CD14-positive monocyte (primary cell): ENCODE data around the gene FNDC10. TPM values are rescaled to one million over a fixed set of nuclear protein-coding genes. Genes with fewer than 3 reads are reported as not detected.

Experiments
- DNase-seq, 3 donors: peaks; one replicate each; pipeline ENCODE4 v3.0.0-alpha.2; 2011 to 2022
- H2AFZ ChIP-seq: 2 replicates; pipeline ENCODE4 v1.6.0; 2012; ENCODE audit warnings: mild to moderate bottlenecking, low read depth, low read length, inconsistent platforms; ENCODE audit not compliant: insufficient read depth, poor library complexity, severe bottlenecking
- H3K27ac ChIP-seq, 2 donors: 1 replicate in 1 of 2; 2 replicates in 1 of 2; pipeline ENCODE4 v1.5.1; 2012 to 2013; ENCODE audit warnings: low read length in 2 of 2, control low read depth in 1 of 2, inconsistent platforms in 1 of 2, low read depth in 1 of 2, mild to moderate bottlenecking in 1 of 2
- H3K27me3 ChIP-seq, 2 donors: one replicate each; pipeline versions ENCODE4 v1.6.0 to v1.6.1; 2011 to 2013; ENCODE audit warnings: low read length in 2 of 2; ENCODE audit not compliant: control insufficient read depth in 2 of 2, insufficient read depth in 2 of 2
- H3K36me3 ChIP-seq, 2 donors: replicated peaks in 1 of 2; 1 replicate in 1 of 2; 2 replicates in 1 of 2; pipeline versions ENCODE4 v1.5.1 to v1.6.1; 2012 to 2013; ENCODE audit warnings: low read length in 2 of 2, control low read depth in 1 of 2, inconsistent platforms in 1 of 2, mild to moderate bottlenecking in 1 of 2; ENCODE audit not compliant: insufficient read depth in 2 of 2, control insufficient read depth in 1 of 2
- H3K4me1 ChIP-seq, 2 donors: 1 replicate in 1 of 2; 2 replicates in 1 of 2; pipeline versions ENCODE4 v1.5.1 to v1.6.1; 2012 to 2013; ENCODE audit warnings: low read length in 2 of 2, control low read depth in 1 of 2, inconsistent platforms in 1 of 2, mild to moderate bottlenecking in 1 of 2, moderate library complexity in 1 of 2; ENCODE audit not compliant: insufficient read depth in 2 of 2, control insufficient read depth in 1 of 2
- H3K4me2 ChIP-seq: replicated peaks from 2 replicates; pipeline ENCODE3; 2012; ENCODE audit warnings: low read length, moderate library complexity, mild to moderate bottlenecking; ENCODE audit not compliant: poor library complexity, severe bottlenecking; ENCODE audit errors: extremely low read depth
- H3K4me3 ChIP-seq, 3 experiments: fragments of 200-600 bp in 1 of 3; sonication (generic) in 1 of 3; replicated peaks in 1 of 3; 1 replicate in 2 of 3; 2 replicates in 1 of 3; pipeline ENCODE4 v1.5.1; 2011 to 2013; ENCODE audit warnings: low read length in 3 of 3, mild to moderate bottlenecking in 3 of 3, control low read depth in 2 of 3, low read depth in 2 of 3, inconsistent platforms in 1 of 3, moderate library complexity in 1 of 3
- H3K79me2 ChIP-seq: 2 replicates; pipeline ENCODE4 v1.6.0; 2012; ENCODE audit warnings: mild to moderate bottlenecking, control low read depth, inconsistent platforms, low read length, moderate library complexity; ENCODE audit not compliant: insufficient read depth
- H3K9ac ChIP-seq: 2 replicates; pipeline ENCODE4 v1.6.0; 2017; ENCODE audit warnings: low read length, mild to moderate bottlenecking; ENCODE audit not compliant: insufficient read depth, poor library complexity, severe bottlenecking
- H3K9me3 ChIP-seq, 2 donors: replicated peaks in 1 of 2; 1 replicate in 1 of 2; 2 replicates in 1 of 2; pipeline versions ENCODE4 v1.5.1 to v1.6.1; 2012 to 2013; ENCODE audit warnings: low read length in 2 of 2, control low read depth in 1 of 2; ENCODE audit not compliant: control insufficient read depth in 1 of 2, insufficient read depth in 1 of 2
- H4K20me1 ChIP-seq: 2 replicates; pipeline ENCODE4 v1.6.0; 2012; ENCODE audit warnings: mild to moderate bottlenecking, low read length, control low read depth, moderate library complexity; ENCODE audit not compliant: insufficient read depth
- H3K27ac Mint-ChIP-seq, 7 donors: one replicate each; pipeline ENCODE4 v1.8.0; 2020; ENCODE audit warnings: mild to moderate bottlenecking in 7 of 7, mixed read lengths in 7 of 7, moderate library complexity in 6 of 7, inconsistent platforms in 2 of 7
- H3K27me3 Mint-ChIP-seq, 3 donors: one replicate each; pipeline ENCODE4 v1.8.0; 2021 to 2022; ENCODE audit warnings: low read depth in 3 of 3, mild to moderate bottlenecking in 3 of 3, mixed read lengths in 3 of 3, moderate library complexity in 3 of 3, inconsistent platforms in 1 of 3
- H3K36me3 Mint-ChIP-seq, 2 donors: one replicate each; pipeline ENCODE4 v1.8.0; 2020; ENCODE audit warnings: mixed read lengths in 2 of 2, inconsistent platforms in 1 of 2, mild to moderate bottlenecking in 1 of 2
- H3K4me1 Mint-ChIP-seq: one replicate; pipeline ENCODE4 v1.8.0; 2020; ENCODE audit warnings: mild to moderate bottlenecking, mixed read lengths
- H3K4me3 Mint-ChIP-seq, 2 donors: one replicate each; pipeline ENCODE4 v1.8.0; 2020; ENCODE audit warnings: mild to moderate bottlenecking in 2 of 2, mixed read lengths in 2 of 2, moderate library complexity in 1 of 2
- H3K9me3 Mint-ChIP-seq, 7 donors: one replicate each; pipeline ENCODE4 v1.8.0; 2020 to 2022; ENCODE audit warnings: mixed read lengths in 7 of 7, mild to moderate bottlenecking in 6 of 7, moderate library complexity in 6 of 7, inconsistent platforms in 2 of 7
- WGBS: methylation state at CpG from one replicate; pipeline ENCODE4 v1.1.5; 2013; ENCODE audit warnings: missing lambda C conversion rate; ENCODE audit not compliant: insufficient coverage; 5-methylcytosine and 5-hydroxymethylcytosine counted together
- intact Hi-C, 2 donors: fragments of 100-400 bp; cut with micrococcal nuclease; formaldehyde crosslinking; loops; one replicate each; pipeline versions ENCODE4 v1.15.0 to v1.15.1; 2023
- polyA plus RNA-seq, 3 donors: library from polyadenylated mRNA; depleted of rRNA in 1 of 3; unstranded in 2 of 3; stranded (reverse) in 1 of 3; fragments of 300-500 nt in 2 of 3; fragments of >200 nt in 1 of 3; fragmentation: Illumina TruSeq in 2 of 3; gene quantifications; 1 replicate in 2 of 3; 2 replicates in 1 of 3; pipeline ENCODE4 v1.2.3, GENCODE V29; 2012 to 2021
- TF ChIP-seq, protein P1 (sequence below): fragments of 200-600 bp; IDR thresholded peaks from one replicate; pipeline ENCODE4 v1.8.0; 2022; ENCODE audit warnings: antibody characterized with exemption, mild to moderate bottlenecking

FNDC10 gene
- polyA plus RNA-seq, 3 donors = 0.46 to 3.4 (median 1.5) TPM

DNA sequence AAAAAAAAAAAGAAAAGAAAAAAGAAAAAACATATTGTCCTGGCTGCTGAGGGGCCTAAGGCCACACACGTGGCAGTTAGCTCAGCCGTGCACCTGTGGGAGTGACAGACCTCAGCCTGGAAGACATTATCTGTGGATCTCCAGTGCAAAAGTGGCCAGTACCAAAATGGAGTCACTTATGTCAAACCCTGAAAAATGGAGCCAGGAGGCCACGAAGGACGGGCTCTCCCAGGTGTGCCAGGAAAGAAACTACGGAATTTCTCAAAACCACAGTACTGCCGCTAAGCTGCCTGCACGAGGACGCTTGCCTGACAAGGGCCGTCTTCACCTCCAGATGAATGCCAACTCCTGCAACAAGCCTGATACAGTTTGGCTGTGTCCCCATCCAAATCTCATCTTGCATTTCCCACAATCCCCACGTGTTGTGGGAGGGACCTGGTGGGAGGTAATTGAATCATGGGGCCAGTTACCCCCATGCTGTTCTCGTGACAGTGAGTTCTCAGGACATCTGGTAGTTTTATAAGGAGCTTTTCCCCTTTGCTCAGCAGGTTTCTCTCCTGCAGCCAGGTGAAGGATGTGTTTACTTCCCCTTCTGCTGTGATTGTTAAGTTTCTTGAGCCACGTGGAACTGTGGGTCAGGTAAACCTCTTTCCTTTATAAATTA, 10.0 kb upstream of the FNDC10 start:
- H3K36me3 ChIP-seq = no peaks in the 10 kb centered on the region
- H3K4me2 ChIP-seq = no peak overlapping the region
- Mint-ChIP-seq H3K27ac (peak overlapping the region in 1 of 7 donors; percentile 75), H3K4me1 (peaks cover 33% of the 10 kb centered on the region), H3K36me3 (peaks cover 2 to 3% of the 10 kb centered on the region in 2 donors), H3K4me3 (no peak overlapping the region), H3K9me3 (peaks cover 0 to under 1% (median 0%) of the 10 kb centered on the region in 7 donors), H3K27me3 (peaks cover 0 to 5% (median 1%) of the 10 kb centered on the region in 3 donors)
- no peak overlapping the region for H3K27ac ChIP-seq
- intact Hi-C loops = no loop called here
- H4K20me1 ChIP-seq = no peaks in the 10 kb centered on the region
- no peaks in the 10 kb centered on the region for H3K9me3 ChIP-seq
- TF ChIP-seq, protein P1, sequence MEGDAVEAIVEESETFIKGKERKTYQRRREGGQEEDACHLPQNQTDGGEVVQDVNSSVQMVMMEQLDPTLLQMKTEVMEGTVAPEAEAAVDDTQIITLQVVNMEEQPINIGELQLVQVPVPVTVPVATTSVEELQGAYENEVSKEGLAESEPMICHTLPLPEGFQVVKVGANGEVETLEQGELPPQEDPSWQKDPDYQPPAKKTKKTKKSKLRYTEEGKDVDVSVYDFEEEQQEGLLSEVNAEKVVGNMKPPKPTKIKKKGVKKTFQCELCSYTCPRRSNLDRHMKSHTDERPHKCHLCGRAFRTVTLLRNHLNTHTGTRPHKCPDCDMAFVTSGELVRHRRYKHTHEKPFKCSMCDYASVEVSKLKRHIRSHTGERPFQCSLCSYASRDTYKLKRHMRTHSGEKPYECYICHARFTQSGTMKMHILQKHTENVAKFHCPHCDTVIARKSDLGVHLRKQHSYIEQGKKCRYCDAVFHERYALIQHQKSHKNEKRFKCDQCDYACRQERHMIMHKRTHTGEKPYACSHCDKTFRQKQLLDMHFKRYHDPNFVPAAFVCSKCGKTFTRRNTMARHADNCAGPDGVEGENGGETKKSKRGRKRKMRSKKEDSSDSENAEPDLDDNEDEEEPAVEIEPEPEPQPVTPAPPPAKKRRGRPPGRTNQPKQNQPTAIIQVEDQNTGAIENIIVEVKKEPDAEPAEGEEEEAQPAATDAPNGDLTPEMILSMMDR = no peak
- DNase-seq = no peak
- H3K9ac ChIP-seq = no peak overlapping the region
- H3K4me3 ChIP-seq = no peak overlapping the region
- H2AFZ ChIP-seq = no peak overlapping the region
- H3K4me1 ChIP-seq = peaks cover 30 to 37% of the 10 kb centered on the region in 2 donors
- 86% methylated on average over 10 of the region's 12 CpGs for WGBS
- peaks cover 10% of the 10 kb centered on the region for H3K79me2 ChIP-seq
- no peaks in the 10 kb centered on the region for H3K27me3 ChIP-seq

DNA sequence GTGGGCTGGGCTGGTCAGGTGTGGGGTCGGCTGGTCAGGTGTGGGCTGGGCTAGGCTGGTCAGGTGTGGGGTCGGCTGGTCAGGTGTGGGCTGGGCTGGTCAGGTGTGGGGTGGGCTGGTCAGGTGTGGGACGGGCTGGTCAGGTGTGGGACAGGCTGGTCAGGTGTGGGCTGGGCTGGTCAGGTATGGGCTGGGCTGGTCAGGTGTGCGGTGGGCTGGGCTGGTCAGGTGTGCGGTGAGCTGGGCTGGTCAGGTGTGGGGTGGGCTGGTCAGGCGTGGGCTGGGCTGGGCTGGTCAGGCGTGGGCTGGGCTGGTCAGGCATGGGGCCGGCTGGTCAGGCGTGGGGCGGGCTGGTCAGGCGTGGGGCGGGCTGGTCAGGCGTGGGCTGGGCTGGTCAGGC, 6.3 kb upstream of the FNDC10 start:
- H3K4me1 Mint-ChIP-seq = peaks cover 29% of the 10 kb centered on the region
- H3K9ac ChIP-seq = no peak overlapping the region
- H3K79me2 ChIP-seq = no peaks in the 10 kb centered on the region
- H3K27ac Mint-ChIP-seq = peak overlapping the region in 2 of 7 donors; percentile 97 to 99
- H3K27me3 ChIP-seq = no peaks in the 10 kb centered on the region
- H3K4me2 ChIP-seq = no peak overlapping the region
- intact Hi-C loops = no loop called here
- H3K4me3 Mint-ChIP-seq = no peak overlapping the region
- no peak overlapping the region for H3K4me3 ChIP-seq
- peak overlapping the region in 1 of 2 donors; percentile 95 for H3K27ac ChIP-seq
- peaks cover 0 to 2% (median 0%) of the 10 kb centered on the region in 7 donors for H3K9me3 Mint-ChIP-seq
- DNase-seq = no peak
- WGBS = 98% methylated on average over 11 of the region's 13 CpGs
- TF ChIP-seq, protein P1 = no peak
- no peaks in the 10 kb centered on the region for H3K36me3 ChIP-seq
- H3K9me3 ChIP-seq = no peaks in the 10 kb centered on the region
- peaks cover 0 to 4% (median 0%) of the 10 kb centered on the region in 3 donors for H3K27me3 Mint-ChIP-seq
- peaks cover 26 to 38% of the 10 kb centered on the region in 2 donors for H3K4me1 ChIP-seq
- no peaks in the 10 kb centered on the region for H4K20me1 ChIP-seq
- no peak overlapping the region for H2AFZ ChIP-seq
- peaks cover 2 to 3% of the 10 kb centered on the region in 2 donors for H3K36me3 Mint-ChIP-seq
